ENCODE measurements around the gene SLFNL1. TPM values are rescaled to one million over a fixed set of nuclear protein-coding genes. Genes with fewer than 3 reads are reported as not detected.

Gene SLFNL1
- total RNA-seq, 1 donor from 2014 or later, result 0.16 TPM

DNA sequence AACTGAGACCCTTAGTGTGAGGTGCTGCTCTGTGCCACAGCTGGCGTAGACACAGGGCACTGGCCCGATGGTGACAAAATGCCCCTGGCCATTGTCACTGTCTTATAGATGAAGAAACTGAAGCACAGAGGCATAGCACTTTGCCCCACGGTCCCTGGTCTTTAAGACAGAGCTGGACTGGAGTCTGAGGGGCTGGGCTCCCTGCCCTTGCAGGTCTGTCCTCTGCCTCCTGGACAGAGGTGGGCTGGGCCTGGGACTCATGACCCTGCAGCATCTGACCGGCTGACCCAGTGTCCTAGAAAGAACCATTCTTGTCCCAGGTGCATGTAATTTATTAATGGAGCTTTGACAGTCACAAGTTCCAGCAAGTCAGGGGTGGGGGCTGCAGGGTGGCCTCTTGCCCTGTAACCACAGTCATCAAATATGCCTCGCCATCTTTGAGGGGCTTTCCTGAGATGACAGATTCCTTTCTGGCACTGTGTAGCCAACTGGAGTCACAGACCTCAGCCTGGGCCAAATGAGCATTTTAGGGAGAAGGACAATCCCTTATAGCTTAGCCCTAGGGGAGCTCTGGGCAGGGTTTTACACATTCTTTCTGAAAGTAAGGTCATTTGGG is 6.1 kb downstream of the SLFNL1 start:
- intact Hi-C loops (cut with micrococcal nuclease), result no loop called here
- no peaks in the 10 kb centered on the region for H3K9me3 ChIP-seq (replicated peaks)
- peaks cover 24% of the 10 kb centered on the region for H3K36me3 ChIP-seq
- H3K4me1 ChIP-seq, result peaks cover 33% of the 10 kb centered on the region
- TF ChIP-seq, protein P1, sequence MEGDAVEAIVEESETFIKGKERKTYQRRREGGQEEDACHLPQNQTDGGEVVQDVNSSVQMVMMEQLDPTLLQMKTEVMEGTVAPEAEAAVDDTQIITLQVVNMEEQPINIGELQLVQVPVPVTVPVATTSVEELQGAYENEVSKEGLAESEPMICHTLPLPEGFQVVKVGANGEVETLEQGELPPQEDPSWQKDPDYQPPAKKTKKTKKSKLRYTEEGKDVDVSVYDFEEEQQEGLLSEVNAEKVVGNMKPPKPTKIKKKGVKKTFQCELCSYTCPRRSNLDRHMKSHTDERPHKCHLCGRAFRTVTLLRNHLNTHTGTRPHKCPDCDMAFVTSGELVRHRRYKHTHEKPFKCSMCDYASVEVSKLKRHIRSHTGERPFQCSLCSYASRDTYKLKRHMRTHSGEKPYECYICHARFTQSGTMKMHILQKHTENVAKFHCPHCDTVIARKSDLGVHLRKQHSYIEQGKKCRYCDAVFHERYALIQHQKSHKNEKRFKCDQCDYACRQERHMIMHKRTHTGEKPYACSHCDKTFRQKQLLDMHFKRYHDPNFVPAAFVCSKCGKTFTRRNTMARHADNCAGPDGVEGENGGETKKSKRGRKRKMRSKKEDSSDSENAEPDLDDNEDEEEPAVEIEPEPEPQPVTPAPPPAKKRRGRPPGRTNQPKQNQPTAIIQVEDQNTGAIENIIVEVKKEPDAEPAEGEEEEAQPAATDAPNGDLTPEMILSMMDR (IDR thresholded peaks at IDR 0.05; ENCODE audit: borderline replicate concordance), result no peak
- no peak for DNase-seq
- H3K27me3 ChIP-seq (ENCODE audit: low read depth), result no peaks in the 10 kb centered on the region
- no peak overlapping the region for H3K27ac ChIP-seq (replicated peaks)
- H3K4me3 ChIP-seq, result no peak overlapping the region

DNA sequence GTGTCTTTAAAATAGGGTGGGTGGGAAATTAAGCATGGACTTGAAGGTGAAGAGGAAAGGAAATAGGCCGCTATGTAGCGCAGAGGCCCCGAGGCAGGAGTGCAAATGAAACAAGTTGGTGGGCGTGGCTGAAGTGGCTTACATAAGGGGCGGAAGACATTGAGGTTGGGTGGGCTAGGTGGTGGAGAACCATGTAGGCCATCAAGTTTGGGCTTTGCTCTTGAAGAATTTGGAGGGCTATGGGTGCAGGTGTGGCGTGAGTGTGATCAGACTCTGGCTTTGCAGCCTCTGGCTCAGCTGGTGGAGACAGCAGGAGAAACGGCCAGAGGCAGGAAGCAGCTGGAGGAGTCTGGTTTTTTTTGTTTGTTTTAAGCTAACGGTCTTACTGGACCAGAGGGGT is 6.7 kb downstream of the SLFNL1 start:
- no peak for DNase-seq
- Histone ChIP-seq H3K9me3 (replicated peaks) (no peaks in the 10 kb centered on the region), H3K27ac (replicated peaks) (no peak overlapping the region), H3K4me3 (no peak overlapping the region), H3K36me3 (peaks cover 29% of the 10 kb centered on the region), H3K27me3 (ENCODE audit: low read depth) (no peaks in the 10 kb centered on the region), H3K4me1 (peaks cover 33% of the 10 kb centered on the region)
- intact Hi-C loops (cut with micrococcal nuclease), result no loop called here
- TF ChIP-seq, protein P1 (IDR thresholded peaks at IDR 0.05; ENCODE audit: borderline replicate concordance), result no peak

DNA sequence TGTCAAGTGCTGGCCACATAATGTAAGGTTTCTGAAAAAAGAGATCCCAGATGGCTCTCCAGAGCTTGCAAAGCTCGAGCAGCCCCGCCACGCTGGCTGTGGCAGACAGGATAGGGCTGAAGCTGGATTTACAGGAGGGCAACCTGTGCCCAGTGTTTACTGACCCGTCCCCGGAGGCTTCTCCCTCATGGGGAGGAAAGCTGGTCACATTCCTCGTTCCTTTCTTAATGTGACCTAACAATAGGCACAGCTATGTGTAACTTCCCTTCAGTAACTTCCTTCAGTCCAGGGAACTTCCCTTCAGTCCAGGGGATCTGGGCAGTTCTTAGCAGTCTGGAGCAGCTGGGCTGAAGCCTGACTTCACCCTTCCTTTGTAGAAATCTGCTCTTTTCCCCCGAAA is 7.7 kb downstream of the SLFNL1 start:
- intact Hi-C loops (cut with micrococcal nuclease), result no loop called here
- peak overlapping the region; percentile 2 for H3K4me3 ChIP-seq
- H3K36me3 ChIP-seq, result peaks cover 40% of the 10 kb centered on the region
- TF ChIP-seq, protein P1 (IDR thresholded peaks at IDR 0.05; ENCODE audit: borderline replicate concordance), result no peak
- no peaks in the 10 kb centered on the region for H3K27me3 ChIP-seq (ENCODE audit: low read depth)
- no peaks in the 10 kb centered on the region for H3K9me3 ChIP-seq (replicated peaks)
- peaks cover 33% of the 10 kb centered on the region for H3K4me1 ChIP-seq
- H3K27ac ChIP-seq (replicated peaks), result peak overlapping the region; percentile 72
- no peak for DNase-seq

DNA sequence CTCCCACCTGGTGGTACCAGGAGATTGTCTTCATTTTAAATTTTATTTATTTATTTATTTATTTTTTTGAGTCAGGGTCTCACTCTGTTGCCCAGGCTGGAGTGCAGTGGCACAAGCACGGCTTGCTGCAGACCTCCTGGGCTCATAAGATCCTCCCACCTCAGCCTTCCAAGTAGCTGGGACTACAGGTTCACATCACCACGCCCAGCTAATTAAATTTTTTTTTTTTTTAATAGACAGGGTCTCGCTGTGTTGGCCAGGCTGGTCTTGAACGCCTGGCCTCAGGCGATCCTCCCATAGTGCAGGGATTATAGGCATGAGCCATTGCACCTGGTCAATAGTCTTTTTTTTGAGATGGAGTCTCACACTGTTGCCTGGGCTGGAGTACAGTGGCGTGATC is 8.5 kb downstream of the SLFNL1 start:
- no peak overlapping the region for H3K4me3 ChIP-seq
- H3K9me3 ChIP-seq (replicated peaks), result no peaks in the 10 kb centered on the region
- no peaks in the 10 kb centered on the region for H3K27me3 ChIP-seq (ENCODE audit: low read depth)
- intact Hi-C loops (cut with micrococcal nuclease), result no loop called here
- H3K4me1 ChIP-seq, result peaks cover 33% of the 10 kb centered on the region
- H3K27ac ChIP-seq (replicated peaks), result peak overlapping the region; percentile 72
- peaks cover 48% of the 10 kb centered on the region for H3K36me3 ChIP-seq
- no peak for DNase-seq
- TF ChIP-seq, protein P1 (IDR thresholded peaks at IDR 0.05; ENCODE audit: borderline replicate concordance), result no peak

DNA sequence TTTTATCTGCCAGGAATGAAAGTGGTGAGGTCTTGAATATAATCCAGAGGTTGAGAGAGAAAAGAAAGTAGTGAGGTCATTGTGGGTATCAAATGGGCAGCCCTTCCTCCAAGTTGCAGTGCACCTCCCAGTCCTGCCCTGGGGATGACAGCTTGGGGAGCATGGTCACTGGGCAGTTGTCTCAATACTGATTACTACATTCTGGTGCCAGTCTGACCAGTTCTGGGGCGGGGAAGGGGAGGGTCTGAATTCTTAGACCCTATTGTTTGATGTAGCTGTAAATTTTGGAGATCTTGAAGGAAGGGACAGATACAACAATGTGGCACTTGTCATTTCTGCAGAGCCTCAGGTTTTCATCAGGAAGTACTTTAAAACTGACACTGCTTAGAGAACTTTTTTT is 11.2 kb downstream of the SLFNL1 start:
- intact Hi-C loops (cut with micrococcal nuclease), result no loop called here
- peaks cover 24% of the 10 kb centered on the region for H3K4me1 ChIP-seq
- H3K36me3 ChIP-seq, result peaks cover 68% of the 10 kb centered on the region
- TF ChIP-seq, protein P1 (IDR thresholded peaks at IDR 0.05; ENCODE audit: borderline replicate concordance), result no peak
- H3K4me3 ChIP-seq, result no peak overlapping the region
- no peaks in the 10 kb centered on the region for H3K27me3 ChIP-seq (ENCODE audit: low read depth)
- no peaks in the 10 kb centered on the region for H3K9me3 ChIP-seq (replicated peaks)
- no peak overlapping the region for H3K27ac ChIP-seq (replicated peaks)
- no peak for DNase-seq
